Neuronal stem cell (in vitro differentiated cells): Measurements from ENCODE around the gene ISLR2.
"Not testable (repeated sequence)": the region's sequence is repeated elsewhere in the genome, so short reads cannot be mapped to it uniquely, and the experiment has no call there.

Experiments used
- DNase-seq: peaks from one replicate; pipeline ENCODE4 v3.0.0-alpha.2; 2013; ENCODE audit warnings: low spot score
- H2AFZ ChIP-seq: one replicate; pipeline ENCODE4 v1.6.1; 2013; ENCODE audit warnings: mild to moderate bottlenecking, low read length, inconsistent platforms
- H2AK5ac ChIP-seq: 2 replicates; pipeline ENCODE4 v1.6.1; 2013; ENCODE audit warnings: low read depth, mild to moderate bottlenecking, inconsistent platforms, low read length, moderate library complexity, mixed read lengths
- H2BK120ac ChIP-seq: 2 replicates; pipeline ENCODE4 v1.6.1; 2013; ENCODE audit warnings: low read depth, mild to moderate bottlenecking, inconsistent platforms, low read length, moderate library complexity, mixed read lengths
- H2BK12ac ChIP-seq: one replicate; pipeline ENCODE4 v1.6.1; 2013; ENCODE audit warnings: low read length, inconsistent platforms
- H2BK15ac ChIP-seq: 2 replicates; pipeline ENCODE4 v1.6.1; 2013; ENCODE audit warnings: mild to moderate bottlenecking, low read length, inconsistent platforms, mixed read lengths
- H2BK5ac ChIP-seq: one replicate; pipeline ENCODE4 v1.6.1; 2013; ENCODE audit warnings: inconsistent platforms, mild to moderate bottlenecking, low read length, moderate library complexity
- H3K14ac ChIP-seq: one replicate; pipeline ENCODE4 v1.6.1; 2013; ENCODE audit warnings: low read length, inconsistent platforms
- H3K18ac ChIP-seq: 2 replicates; pipeline ENCODE4 v1.6.1; 2013; ENCODE audit warnings: low read length, inconsistent platforms
- H3K23ac ChIP-seq: 2 replicates; pipeline ENCODE4 v1.6.1; 2013; ENCODE audit warnings: low read depth, mild to moderate bottlenecking, mixed read lengths, low read length, inconsistent platforms; ENCODE audit not compliant: poor library complexity
- H3K27ac ChIP-seq: replicated peaks from 3 replicates; pipeline ENCODE4 v1.5.1; 2013; ENCODE audit warnings: low read length, inconsistent platforms
- H3K27me3 ChIP-seq, 3 experiments: 2 replicates each; pipeline ENCODE4 v1.6.1; 2013; ENCODE audit warnings: low read length in 3 of 3, mild to moderate bottlenecking in 2 of 3, inconsistent platforms in 1 of 3, low read depth in 1 of 3, mixed read lengths in 1 of 3, moderate library complexity in 1 of 3; ENCODE audit not compliant: control insufficient read depth in 3 of 3, insufficient read depth in 3 of 3
- H3K36me3 ChIP-seq, 2 donors: replicated peaks in 1 of 2; 2 replicates each; pipeline ENCODE4 v1.6.1; 2013; ENCODE audit warnings: low read length in 2 of 2; ENCODE audit not compliant: control insufficient read depth in 2 of 2, insufficient read depth in 2 of 2
- H3K4ac ChIP-seq: 2 replicates; pipeline ENCODE4 v1.6.1; 2013; ENCODE audit warnings: inconsistent platforms, mild to moderate bottlenecking, low read length, moderate library complexity
- H3K4me1 ChIP-seq, 2 donors: 1 replicate in 1 of 2; 2 replicates in 1 of 2; pipeline ENCODE4 v1.6.1; 2013; ENCODE audit warnings: low read length in 2 of 2, low read depth in 1 of 2; ENCODE audit not compliant: control insufficient read depth in 2 of 2, insufficient read depth in 1 of 2
- H3K4me2 ChIP-seq: one replicate; pipeline ENCODE4 v1.6.1; 2013; ENCODE audit warnings: mild to moderate bottlenecking, low read length, inconsistent platforms; ENCODE audit not compliant: insufficient read depth, poor library complexity, severe bottlenecking
- H3K4me3 ChIP-seq, 2 donors: 2 replicates each; pipeline ENCODE4 v1.5.1; 2013; ENCODE audit warnings: low read length in 2 of 2, mild to moderate bottlenecking in 2 of 2, inconsistent platforms in 1 of 2, moderate library complexity in 1 of 2
- H3K79me1 ChIP-seq: one replicate; pipeline ENCODE4 v1.6.1; 2013; ENCODE audit warnings: low read depth, mild to moderate bottlenecking, inconsistent platforms, low read length, moderate library complexity
- H3K9ac ChIP-seq: one replicate; pipeline ENCODE4 v1.6.1; 2013; ENCODE audit warnings: mild to moderate bottlenecking, low read depth, low read length, inconsistent platforms; ENCODE audit not compliant: poor library complexity
- H3K9me3 ChIP-seq, 2 donors: replicated peaks in 1 of 2; 2 replicates each; pipeline versions ENCODE3 to v1.6.1; 2013; ENCODE audit warnings: low read length in 2 of 2, mild to moderate bottlenecking in 2 of 2, inconsistent platforms in 1 of 2, low read depth in 1 of 2, mixed read lengths in 1 of 2, moderate library complexity in 1 of 2; ENCODE audit not compliant: control insufficient read depth in 2 of 2, insufficient read depth in 1 of 2
- H4K8ac ChIP-seq: one replicate; pipeline ENCODE4 v1.6.1; 2013; ENCODE audit warnings: low read depth, mild to moderate bottlenecking, inconsistent platforms, low read length, moderate library complexity
- H4K91ac ChIP-seq: one replicate; pipeline ENCODE4 v1.6.1; 2013; ENCODE audit warnings: low read length, low read depth, mild to moderate bottlenecking, inconsistent platforms; ENCODE audit not compliant: poor library complexity
- WGBS, 2 donors: extraction: QIAGEN DNeasy Blood & Tissue Kit; methylation state at CpG; one replicate each; pipeline ENCODE4 v1.1.7; 2013; ENCODE audit warnings: missing lambda C conversion rate in 2 of 2, mixed read lengths in 1 of 2; ENCODE audit not compliant: insufficient read length in 2 of 2, insufficient replicate concordance in 1 of 2; ENCODE audit errors: extremely low coverage in 2 of 2; 5-methylcytosine and 5-hydroxymethylcytosine counted together

Gene ISLR2

DNA sequence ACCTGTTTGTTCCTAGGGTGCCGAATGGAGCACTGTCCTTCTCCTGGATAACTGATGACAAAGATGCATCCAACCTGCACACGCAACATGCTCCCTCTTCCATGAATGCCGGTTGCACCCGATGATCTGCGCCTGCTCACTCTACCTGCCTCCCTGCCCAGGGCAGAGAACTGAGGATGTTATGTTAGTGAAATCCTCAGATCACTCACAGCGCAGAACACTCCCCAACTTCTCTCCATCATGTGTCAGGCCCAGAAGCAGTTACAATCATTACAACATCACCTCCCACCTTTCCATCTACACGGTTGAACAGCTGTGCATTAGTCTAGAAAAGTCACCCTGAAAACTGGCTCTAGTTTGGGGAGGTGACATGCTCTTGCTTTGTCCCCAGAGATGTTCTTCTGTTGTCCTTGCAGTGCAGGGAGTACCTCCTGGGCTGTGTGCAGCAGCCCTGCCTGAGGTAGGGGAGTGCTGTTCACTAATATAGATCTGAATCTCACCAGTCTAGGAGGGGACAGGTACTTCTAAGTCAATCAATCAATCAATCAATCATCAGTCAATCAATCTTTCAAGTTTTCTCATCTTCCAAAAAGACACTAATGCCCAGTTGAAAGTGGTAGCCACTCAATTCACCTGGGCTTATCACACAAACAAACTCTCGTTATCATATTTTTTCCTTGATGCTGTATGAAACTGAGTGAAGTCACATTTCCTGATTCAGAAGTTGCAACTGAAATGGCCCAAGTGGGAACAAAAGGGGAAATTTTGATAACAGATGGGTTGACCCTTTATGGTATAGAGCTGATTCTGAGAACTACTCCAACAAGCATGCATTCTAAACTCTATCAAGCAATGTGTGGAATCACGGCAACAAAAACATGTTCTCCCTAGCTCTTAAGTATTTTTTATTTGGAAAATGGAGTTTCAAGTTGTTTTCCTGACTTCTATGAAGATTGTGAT is 27.8 kb downstream of the ISLR2 start:
- Histone ChIP-seq H2BK5ac (no peak overlapping the region), H2BK12ac (no peak overlapping the region), H3K79me1 (no peaks in the 10 kb centered on the region), H4K91ac (no peak overlapping the region), H3K9me3 (no peaks in the 10 kb centered on the region), H4K8ac (no peak overlapping the region), H3K27ac (no peak overlapping the region), H3K23ac (no peak overlapping the region), H2BK120ac (no peak overlapping the region), H2BK15ac (no peak overlapping the region), H2AK5ac (no peak overlapping the region), H3K36me3 (no peaks in the 10 kb centered on the region), H3K9ac (no peak overlapping the region), H3K4me1 (peaks cover 6 to 16% of the 10 kb centered on the region in 2 donors), H3K27me3 (no peaks in the 10 kb centered on the region), H3K4ac (no peak overlapping the region), H3K4me3 (no peak overlapping the region), H3K14ac (no peak overlapping the region), H2AFZ (no peak overlapping the region), H3K18ac (no peak overlapping the region), H3K4me2 (no peak overlapping the region)
- DNase-seq = no peak
- no CpG with 5 or more reads among the region's 9 CpGs for WGBS, 2 donors

DNA sequence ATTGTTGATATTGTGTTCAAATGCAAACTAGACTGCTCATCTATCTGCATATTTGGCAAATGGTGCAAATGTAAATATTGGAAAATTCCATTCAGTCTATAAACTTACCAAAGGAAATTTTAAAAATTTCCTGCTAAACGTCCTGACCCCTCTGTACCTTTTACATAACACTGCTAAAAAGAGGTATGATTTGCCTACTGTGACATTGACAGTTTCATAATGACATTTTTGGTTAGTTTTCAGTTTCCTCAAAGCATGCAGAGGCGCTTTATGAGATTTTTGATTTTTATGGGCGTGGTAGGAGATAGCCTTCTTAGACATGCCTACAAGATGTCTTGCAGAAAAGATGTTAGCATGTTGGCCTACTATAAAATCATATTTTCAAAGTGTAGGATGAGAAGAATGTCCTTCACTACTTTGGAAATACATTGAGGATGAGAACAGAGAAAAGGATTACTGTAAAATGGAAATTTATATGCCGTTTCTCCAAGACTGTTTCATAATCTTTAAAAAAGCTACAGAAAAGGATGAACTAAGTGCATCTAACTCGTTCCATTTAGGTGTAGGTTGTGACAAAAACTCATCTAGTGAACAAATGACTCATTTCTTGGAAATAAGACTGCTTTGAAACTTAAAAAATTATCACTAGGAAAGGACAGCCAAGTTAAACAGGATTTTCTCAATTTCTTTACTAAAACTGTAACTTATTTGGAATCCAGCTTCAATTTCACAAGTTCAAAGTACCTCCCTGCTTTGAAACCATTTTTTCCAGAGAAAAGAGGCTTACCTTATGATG is 28.7 kb downstream of the ISLR2 start:
- no peak overlapping the region for H3K27ac ChIP-seq
- DNase-seq = no peak
- no peak overlapping the region for H2BK120ac ChIP-seq
- no peak overlapping the region for H3K4me3 ChIP-seq
- H3K27me3 ChIP-seq = no peaks in the 10 kb centered on the region
- no peak overlapping the region for H2AFZ ChIP-seq
- no peak overlapping the region for H3K18ac ChIP-seq
- no peak overlapping the region for H2BK5ac ChIP-seq
- H3K9ac ChIP-seq = no peak overlapping the region
- H4K91ac ChIP-seq = no peak overlapping the region
- no peak overlapping the region for H3K14ac ChIP-seq
- no CpG with 5 or more reads among the region's 5 CpGs for WGBS, 2 donors
- H2BK15ac ChIP-seq = no peak overlapping the region
- no peak overlapping the region for H3K4ac ChIP-seq
- no peak overlapping the region for H3K4me2 ChIP-seq
- H2AK5ac ChIP-seq = no peak overlapping the region
- H2BK12ac ChIP-seq = no peak overlapping the region
- no peaks in the 10 kb centered on the region for H3K79me1 ChIP-seq
- no peaks in the 10 kb centered on the region for H3K9me3 ChIP-seq
- no peak overlapping the region for H3K23ac ChIP-seq
- H3K36me3 ChIP-seq = no peaks in the 10 kb centered on the region
- peaks cover 6 to 16% of the 10 kb centered on the region in 2 donors for H3K4me1 ChIP-seq
- H4K8ac ChIP-seq = no peak overlapping the region

DNA sequence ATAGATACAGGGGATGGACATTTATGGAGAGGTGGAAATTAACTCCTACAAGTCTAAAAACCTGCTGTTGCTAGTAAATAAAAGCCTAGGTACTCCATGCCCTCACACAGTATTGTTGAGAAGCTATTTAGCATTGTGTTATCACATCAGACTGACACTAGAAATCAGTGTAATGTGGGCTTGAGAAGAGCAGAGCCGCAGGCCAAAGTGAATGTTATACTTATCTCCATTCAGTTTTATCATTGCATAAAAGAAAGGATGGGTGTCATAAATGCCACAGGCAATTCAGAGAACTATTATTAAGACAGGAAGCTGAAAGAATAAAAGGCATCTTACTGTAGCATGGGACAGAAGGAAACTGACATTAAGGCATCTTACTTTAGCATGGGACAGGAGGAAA is 29.4 kb downstream of the ISLR2 start:
- Histone ChIP-seq H2BK12ac (no peak overlapping the region), H3K23ac (no peak overlapping the region), H3K18ac (no peak overlapping the region), H3K27me3 (no peaks in the 10 kb centered on the region), H3K27ac (no peak overlapping the region), H2AK5ac (no peak overlapping the region), H3K14ac (no peak overlapping the region), H3K4me2 (no peak overlapping the region), H3K4me1 (peaks cover 6 to 16% of the 10 kb centered on the region in 2 donors), H2BK15ac (no peak overlapping the region), H3K4ac (no peak overlapping the region), H3K9ac (no peak overlapping the region), H3K79me1 (no peaks in the 10 kb centered on the region), H2BK120ac (no peak overlapping the region), H2AFZ (no peak overlapping the region), H3K9me3 (no peaks in the 10 kb centered on the region), H4K8ac (no peak overlapping the region), H3K36me3 (no peaks in the 10 kb centered on the region), H2BK5ac (no peak overlapping the region), H3K4me3 (no peak overlapping the region), H4K91ac (no peak overlapping the region)
- WGBS, 2 donors = no CpG with 5 or more reads among the region's 1 CpG
- DNase-seq = no peak

DNA sequence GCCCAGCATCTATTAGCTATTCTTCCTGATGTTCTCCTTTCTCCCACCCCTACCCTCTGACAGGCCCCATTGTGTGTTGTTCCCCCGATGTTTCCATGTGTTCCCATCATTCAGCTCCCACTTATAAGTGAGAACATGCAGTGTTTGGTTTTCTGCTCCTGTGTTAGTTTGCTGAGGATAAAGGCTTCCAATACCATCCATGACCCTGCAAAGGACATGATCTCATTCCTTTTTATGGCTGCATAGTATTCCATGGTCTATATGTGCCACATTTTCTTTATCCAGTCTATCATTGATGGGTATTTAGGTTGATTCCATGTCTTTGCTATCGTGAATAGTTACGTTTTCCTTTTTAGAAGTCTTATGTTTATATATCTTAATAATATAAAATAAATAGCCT is 30.0 kb downstream of the ISLR2 start:
- not testable (repeated sequence) for H4K8ac ChIP-seq, H3K9ac ChIP-seq, H3K79me1 ChIP-seq, H2BK120ac ChIP-seq, H2BK5ac ChIP-seq, H3K27me3 ChIP-seq, H3K36me3 ChIP-seq, H3K14ac ChIP-seq, H2BK12ac ChIP-seq, H3K9me3 ChIP-seq, H2AFZ ChIP-seq, H3K27ac ChIP-seq, H4K91ac ChIP-seq, H3K4me3 ChIP-seq, H3K4ac ChIP-seq, H3K4me2 ChIP-seq, DNase-seq, H2BK15ac ChIP-seq, H3K18ac ChIP-seq, H3K23ac ChIP-seq, H2AK5ac ChIP-seq
- peaks cover 6 to 16% of the 10 kb centered on the region in 2 donors for H3K4me1 ChIP-seq
- no CpG with 5 or more reads among the region's 3 CpGs for WGBS, 2 donors
